RPMI7951 (cell line): ENCODE data around the gene APOH. TPM values are rescaled to one million over a fixed set of nuclear protein-coding genes. Genes with fewer than 3 reads are reported as not detected.
A peak's percentile ranks its signal among the peaks of the same experiment; 100 is the strongest.

Experiments
- DNase-seq: peaks from one replicate; pipeline ENCODE4 v3.0.0-alpha.2; 2012; ENCODE audit warnings: low read depth
- total RNA-seq: library from RNA; depleted of rRNA; stranded (reverse); fragments of >200 nt; shearing (Covaris generic); gene quantifications from 2 replicates; pipeline ENCODE4 v1.2.3, GENCODE V29; 2014; rRNA removed

The APOH gene
- total RNA-seq, 1 experiment from 2014 or later = not detected

DNA sequence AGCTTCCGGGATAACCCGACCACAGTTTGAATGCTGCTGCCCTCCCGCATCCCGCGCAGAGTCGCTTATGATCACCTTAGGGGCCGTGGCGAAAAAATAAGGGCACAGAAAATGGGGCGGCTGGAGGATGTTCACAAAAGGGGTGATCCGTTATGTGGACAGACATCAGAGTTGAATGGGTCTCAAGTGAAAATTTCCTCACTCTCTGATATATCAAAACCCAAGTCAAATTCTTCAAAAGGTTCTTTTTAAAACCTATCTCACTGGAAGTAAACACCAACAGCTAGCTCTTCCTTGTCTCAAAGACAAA is 36.9 kb downstream of the APOH start:
- no peak for DNase-seq

DNA sequence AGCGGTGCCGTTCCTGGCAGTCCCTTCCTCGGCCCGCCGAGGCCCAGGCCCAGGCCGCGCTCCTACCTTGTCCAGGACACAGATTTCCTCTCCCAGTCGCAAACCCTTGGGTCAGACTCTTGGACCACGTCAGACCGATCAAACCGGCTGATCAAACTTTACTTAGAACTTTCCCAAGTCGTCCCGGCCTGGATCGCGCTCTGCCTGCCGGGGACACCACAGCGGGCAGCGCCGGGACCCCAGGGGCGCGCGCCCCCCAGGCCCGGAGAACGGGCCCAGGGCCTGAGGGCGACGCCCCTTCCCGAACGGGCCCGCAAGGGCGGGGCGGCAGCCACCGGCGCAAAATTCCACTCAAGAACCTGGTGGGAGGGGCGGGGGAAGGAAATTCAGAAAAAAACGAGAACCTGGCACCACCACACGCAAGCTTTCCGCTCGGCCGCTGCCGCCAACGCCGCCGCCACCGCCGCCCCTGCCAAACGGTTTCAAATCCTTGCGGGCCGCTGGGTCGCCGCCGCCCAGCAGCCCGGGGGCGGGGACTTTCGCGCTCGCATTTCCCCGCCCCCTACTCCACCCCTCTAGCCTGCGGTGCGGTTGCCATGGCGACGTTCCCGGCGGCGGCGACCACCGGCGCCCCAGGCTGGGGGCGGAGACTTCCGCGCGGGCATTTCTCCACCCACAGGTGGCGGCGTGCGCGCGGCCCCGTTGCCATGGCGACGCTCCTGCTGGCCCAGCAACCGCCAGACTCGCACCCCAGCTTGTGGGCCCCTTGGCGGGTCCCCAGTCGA is 37.4 kb downstream of the APOH start, which contains the start of gene CEP112:
TSS of gene CEP112 (minus strand) at position 541 of the 785 bp plus-strand sequence.
- peak; percentile 52 for DNase-seq

DNA sequence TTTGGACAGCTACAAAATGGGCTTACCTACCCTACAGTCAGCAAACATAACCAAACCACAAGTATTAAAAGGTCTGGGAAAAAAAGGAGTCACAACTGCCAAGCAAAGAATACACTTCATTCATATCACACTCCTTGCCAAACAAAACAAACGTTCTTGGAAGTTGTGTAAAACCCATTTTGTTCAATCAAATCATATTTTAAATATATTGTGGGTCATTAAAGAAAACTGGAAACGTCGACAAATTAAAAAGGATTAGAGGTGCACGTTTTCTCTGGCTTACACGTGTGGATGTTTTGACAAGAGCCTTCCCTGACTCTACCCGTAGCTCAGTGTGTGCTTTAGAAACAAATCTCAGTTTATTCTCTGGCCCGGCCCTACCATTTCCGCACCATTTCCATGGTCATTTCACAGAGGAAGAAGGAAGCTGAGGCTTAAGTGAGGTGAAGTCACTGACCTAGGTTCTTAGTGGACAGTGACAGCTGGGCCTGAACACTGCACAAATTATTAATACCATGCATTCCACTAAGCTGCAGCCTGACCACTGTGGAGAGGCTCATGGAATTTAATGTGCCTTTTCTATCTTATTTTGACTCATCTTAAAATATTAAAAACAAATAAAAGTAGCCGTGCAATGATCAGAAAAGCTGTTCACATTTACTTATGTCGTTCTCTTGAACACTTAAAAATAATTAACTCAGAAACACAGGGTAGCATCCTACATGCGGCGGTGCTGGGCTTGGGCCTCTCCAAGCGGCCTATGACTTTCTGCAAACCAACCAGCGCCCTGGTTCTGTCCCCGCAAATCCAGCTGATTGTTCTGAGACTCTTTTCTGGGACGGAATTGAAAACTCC is 38.2 kb downstream of the APOH start:
- peak; percentile 19 for DNase-seq

DNA sequence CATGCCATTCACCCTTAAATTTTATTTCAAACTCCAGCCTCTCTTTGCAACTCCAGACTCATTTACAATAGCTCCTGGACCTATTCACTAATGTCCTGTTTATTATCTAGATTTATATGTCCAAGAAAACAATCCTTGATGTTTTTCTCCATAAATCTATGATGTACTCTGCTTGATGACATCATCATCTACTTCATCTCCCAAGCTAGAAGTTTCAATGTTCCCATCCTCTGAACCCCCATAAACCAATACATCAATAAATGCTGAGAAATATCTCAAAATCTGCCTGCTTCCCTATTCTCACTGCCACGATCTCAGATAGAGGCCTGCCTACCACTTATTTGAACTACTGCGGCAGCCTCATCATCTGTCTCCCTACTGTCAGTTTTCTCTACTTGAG is 41.5 kb downstream of the APOH start:
- DNase-seq = no peak

DNA sequence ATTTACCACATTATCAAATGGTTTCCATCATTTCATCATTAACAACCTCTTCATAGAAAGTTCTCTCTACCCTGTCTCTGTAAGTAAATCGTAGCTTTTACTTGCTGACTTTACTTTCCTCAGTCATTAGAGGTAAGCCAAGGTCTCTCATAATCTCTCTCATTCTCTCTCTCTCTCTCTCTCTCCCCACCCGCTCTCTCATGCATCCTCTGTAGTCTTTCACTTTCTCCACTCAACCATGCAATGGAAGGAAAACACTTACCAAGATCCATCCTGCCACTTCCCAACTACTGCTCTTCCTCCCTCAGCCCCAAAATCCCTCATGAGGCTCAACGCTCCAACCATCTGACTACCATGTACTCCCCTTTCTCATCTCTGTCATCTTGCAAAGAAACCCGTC is 43.4 kb downstream of the APOH start:
- DNase-seq = no peak

DNA sequence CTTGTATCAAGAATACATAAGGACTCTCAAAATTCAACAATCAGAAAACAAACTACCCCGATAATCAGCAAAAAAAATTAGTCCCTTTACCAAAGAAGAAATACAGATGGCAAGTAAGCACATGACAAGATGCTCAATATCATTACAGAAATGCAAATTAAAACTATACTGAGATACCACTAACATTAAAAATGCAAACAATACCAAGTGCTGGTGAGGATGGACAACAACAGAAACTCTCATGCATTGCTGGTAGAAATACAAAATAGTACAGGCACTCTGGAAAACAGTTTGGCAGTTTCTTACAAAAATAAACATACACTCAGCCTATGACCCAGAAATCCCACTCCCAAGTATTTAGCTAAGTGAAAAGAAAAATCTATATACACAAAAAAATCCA is 44.8 kb downstream of the APOH start:
- no peak for DNase-seq

DNA sequence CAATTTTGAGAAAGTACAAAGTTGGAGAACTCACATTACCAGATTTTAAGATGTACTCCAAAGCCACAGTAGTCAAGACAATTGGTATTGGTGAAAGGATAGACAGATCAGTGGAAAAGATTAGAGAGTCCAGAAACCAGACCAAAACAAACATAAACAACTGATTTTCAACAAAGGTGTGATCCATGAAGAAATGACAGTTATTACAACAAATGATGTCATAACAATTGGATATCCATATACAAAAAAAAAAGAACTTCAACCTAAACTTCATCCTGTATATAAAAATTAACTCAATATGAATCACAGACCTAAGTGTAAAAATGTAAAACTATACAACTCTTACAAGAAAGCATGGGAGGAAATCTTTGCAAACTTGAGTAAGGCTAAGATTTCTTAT is 45.7 kb downstream of the APOH start:
- no peak for DNase-seq

DNA sequence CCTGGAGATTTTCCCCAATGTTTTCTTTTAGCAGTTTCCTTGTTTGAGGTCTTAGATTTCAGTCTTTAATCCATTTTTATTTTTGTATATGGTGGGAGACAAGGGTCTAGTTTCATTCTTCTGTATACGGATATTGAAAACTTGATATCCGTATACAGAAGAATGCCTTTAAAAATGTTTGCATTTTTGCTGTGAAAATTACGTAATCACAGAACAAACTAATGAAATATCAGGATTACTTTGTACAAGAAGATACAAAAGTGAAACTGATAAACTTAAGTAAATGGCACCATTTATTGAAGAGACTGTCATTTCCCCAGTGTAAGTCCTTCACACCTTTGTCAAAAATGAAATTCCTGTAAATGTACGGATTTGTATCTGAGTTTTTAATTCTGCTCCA is 50.6 kb downstream of the APOH start:
- no peak for DNase-seq

DNA sequence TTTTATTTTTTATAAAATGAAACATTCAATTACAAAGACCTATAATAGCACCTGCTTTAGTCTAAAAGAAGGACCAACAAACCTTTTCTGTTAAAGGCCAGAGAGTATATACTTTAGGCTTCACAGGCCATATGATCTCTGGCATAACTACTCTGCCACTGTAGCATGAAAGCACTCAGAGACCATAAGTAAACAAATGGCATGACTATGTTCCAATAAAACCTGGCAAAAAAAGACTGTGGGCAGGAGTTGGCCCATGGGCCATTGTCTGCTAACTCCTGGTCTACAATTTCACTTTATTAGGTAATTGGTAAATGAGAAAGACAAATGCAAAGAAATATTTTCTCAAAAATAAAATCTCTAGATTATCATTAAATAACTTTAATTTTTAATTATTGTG is 52.2 kb downstream of the APOH start:
- no peak for DNase-seq

DNA sequence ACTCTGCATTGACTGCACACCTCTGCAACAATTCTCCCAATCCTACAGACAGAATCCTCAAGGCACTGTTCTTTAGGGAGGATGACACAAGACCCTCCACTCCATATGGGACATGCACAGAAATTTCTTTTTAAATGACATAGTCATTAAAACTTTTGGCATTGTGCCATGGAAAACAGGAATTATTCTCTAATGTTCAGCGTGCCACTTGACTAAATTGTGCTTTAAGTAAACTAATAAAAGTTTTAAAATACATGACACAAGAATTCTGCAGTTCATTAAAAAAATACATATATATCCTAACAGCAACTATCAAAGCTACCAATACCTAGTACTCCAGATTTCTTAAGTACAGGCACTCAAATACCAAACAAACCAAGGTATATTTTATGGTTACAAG is 53.3 kb downstream of the APOH start:
- no peak for DNase-seq

DNA sequence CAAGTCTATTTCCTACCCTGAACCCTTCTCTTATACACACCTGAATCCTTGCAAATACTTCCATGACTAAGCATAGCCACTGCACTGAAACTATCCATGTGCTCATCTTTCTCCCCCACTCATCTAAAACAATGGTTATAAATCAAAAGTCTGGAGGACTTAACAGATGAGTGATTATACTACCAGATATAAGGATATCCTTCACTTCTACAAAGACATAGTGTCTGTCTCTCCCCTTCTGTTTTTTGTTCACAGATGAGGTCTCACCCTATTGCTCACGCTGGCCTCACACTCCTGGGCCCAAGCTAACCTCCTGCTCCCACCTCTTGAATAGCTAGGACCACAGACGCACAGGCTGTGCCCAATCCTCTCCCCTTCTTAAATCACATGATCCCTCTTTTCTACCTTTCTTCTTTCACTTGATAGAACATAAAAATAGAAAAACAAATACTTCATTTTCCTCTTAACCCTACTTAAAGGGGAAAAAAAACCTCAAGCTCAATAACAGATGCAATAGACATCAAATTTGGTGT is 56.5 kb downstream of the APOH start:
- DNase-seq = no peak

DNA sequence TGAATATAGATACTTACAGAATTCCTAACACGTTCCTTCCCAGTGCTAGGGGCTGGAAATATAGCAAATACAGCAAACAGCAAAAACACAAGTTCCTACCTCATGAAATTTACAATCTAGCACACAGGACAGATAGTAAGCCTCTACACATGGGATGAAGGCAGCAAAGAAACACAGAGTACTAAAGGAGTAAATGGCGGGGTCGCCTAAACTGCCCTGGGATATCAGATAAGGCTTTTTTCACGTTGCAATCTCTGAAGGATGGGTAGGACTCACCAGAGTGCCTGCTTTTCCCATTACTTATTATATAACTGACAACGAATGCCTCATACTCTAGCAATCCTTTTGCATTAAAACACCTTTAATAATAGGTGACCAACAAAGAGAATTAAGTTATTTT is 57.1 kb downstream of the APOH start:
- no peak for DNase-seq

DNA sequence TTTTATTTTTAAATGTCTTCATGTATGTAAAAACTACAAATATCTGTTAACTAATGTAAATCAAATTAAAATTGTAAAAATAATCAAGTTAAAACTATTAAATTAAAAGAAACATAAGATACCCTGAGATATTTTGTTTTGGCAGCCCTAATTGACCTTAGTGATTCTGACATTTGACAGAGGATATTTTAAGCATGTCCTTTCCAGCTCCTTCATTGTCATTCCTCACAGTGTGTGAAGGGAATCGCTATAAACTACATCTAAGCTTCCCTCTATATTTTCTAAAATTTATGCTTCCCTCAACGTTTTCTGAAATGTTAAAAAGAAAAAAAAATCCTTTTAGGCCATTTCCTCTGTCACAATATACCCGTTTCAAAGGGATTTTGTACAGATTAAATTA is 57.5 kb downstream of the APOH start:
- DNase-seq = no peak

DNA sequence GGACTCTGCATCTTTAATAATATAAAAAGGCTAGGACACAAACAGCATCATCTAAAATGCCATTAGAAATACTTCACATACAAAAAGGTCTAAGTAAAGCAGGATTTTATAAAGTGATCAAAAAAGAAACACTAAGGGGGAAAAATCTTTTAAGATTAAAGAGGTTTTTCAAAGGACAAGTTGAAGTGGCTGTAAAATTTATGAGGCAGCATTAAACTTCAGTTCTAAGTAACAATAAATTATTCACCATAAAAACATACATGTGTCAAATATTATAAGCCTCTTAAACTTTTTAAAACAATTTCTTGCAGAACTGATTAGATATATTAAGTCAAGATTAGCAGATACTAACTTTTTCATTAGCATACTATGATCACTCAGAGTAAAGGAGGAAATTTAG is 58.0 kb downstream of the APOH start:
- DNase-seq = no peak

DNA sequence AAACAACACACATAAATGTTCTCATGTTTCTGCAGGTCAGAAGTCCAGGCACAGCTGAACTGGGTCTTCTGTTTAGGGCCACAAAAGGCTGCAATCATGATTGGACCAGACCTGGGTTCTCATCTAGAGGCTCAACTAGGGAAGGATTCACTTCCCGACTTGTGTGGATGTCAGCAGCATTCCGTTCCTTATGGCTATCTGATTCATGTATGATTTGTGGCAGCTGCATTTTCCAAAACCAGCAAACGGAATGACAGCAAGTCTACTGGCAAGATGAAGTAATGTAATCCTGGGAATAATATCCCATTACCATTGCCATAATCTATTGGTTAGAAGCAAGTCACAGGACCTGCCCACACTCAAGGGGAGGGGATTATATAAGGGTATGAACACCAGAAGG is 59.4 kb downstream of the APOH start:
- DNase-seq = no peak

DNA sequence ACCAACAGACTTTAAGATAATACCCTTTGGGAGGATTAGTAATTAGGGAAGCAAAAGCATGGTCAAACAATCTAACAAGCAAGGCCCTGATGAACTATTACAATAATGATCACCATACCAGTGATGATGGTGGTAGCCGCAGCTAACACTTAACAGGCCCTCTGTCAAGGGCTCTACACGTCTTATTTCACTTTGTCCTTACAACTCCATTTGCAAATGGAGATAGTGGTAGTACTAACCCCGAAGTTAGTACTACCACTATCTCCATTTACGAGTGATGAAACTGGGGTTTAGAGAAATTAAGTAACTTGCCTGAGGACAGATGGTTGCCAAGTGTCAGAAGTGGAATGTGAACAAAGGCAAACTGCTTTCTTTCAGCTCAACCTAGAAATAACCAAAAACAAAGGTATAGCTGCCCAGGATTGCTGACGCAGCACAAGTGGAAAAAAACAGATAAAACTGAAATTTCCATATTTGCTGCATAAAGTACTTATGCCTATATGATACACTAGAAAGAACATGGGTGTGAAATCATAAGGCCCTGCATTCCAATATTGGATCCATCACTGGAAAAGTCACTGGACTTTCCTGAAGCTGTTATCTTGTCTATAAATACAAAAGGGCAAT is 61.9 kb downstream of the APOH start:
- no peak for DNase-seq

DNA sequence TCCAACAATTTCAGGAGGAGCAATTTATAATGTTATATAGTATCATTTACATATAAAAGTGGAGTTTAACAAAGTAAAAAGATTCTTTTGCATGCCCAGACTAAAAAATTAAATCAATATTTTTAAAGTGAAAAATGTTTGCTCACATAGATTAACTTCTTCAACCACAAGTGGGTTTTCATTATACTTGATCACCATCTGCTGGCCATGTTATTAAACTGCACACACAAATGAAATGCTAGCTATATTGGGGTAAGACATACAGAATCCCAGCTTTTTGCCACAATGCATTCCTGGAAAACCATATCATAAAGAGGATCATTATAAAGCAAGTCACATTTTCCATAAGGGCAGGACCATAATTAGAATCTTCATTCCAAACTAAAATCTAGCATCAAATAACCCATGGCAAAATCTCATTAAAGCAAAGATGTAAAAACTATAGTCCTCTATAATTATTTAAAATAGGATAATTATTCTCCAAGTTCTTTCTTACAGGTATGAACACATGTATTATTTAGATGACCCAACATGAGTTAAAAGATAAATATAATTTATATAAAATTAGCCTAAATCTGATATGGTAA is 63.6 kb downstream of the APOH start:
- DNase-seq = peak; percentile 47

Other genes starting within 250 kb of the APOH start
- 3.1 and 5.9 TPM in 2 replicates for gene CEP112, start 37.3 kb downstream of the APOH start, total RNA-seq
- gene PRKCA, start 73.2 kb upstream of the APOH start, total RNA-seq = 11.9 and 12.3 TPM in 2 replicates